ENCODE data around the gene MAP2K4. TPM values are rescaled to one million over a fixed set of nuclear protein-coding genes. Genes with fewer than 3 reads are reported as not detected.
"Not testable (repeated sequence)": the region's sequence is repeated elsewhere in the genome, so short reads cannot be mapped to it uniquely, and the experiment has no call there.

The MAP2K4 gene
- total RNA-seq, 2 donors from 2014 or later, result 23.6 to 27.0 TPM

DNA sequence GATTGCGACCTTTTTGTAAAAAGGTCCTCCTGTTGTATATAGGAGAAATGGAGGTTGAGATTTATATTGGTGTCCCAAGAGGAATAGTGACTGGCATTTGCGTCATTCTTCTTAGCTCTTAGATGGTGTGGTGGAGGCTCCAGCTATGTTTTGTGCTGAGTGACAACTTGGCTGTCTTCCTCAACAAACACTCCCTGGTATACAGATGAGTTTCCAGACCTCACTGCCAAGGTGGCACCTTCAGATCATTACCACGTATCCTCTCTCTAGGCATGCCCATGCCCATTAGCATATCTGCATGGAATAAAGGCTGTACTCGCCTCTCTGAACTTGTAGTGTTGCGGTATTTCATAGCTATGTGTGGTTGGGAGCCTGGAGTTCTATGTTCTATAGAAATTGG, 120.0 kb downstream of the MAP2K4 start:
- Mint-ChIP-seq H3K27me3 (no peaks in the 10 kb centered on the region), H3K4me1 (no peaks in the 10 kb centered on the region), H3K27ac (no peak overlapping the region), H3K36me3 (ENCODE audit: low read depth) (peaks cover 24% of the 10 kb centered on the region), H3K4me3 (no peak overlapping the region)
- DNase-seq (no peak), ATAC-seq (no peak)
- H3K9me3 ChIP-seq (ENCODE audit: control insufficient read depth, low read length, poor library complexity, severe bottlenecking), result no peaks in the 10 kb centered on the region

DNA sequence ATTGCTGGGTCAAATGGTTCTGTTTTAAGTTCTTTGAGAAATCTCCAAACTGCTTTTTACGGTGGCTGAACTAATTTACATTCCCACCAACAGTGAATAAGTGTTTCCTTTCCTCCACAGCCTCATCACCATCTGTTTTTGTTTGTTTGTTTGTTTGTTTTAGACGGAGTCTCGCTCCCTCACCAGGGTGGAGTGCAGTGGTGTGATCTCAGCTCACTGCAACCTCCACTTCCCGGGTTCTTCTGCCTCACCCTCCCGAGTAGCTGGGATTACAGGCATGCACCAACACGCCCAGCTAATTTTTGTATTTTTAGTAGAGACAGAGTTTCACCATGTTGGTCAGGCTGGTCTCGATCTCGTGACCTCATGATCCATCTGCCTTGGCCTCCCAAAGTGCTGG, 141.5 kb downstream of the MAP2K4 start:
- ATAC-seq; H3K9me3 ChIP-seq (ENCODE audit: control insufficient read depth, low read length, poor library complexity, severe bottlenecking); H3K27me3 Mint-ChIP-seq; H3K27ac Mint-ChIP-seq; DNase-seq; H3K4me3 Mint-ChIP-seq; H3K36me3 Mint-ChIP-seq (ENCODE audit: low read depth); H3K4me1 Mint-ChIP-seq: not testable (repeated sequence)

DNA sequence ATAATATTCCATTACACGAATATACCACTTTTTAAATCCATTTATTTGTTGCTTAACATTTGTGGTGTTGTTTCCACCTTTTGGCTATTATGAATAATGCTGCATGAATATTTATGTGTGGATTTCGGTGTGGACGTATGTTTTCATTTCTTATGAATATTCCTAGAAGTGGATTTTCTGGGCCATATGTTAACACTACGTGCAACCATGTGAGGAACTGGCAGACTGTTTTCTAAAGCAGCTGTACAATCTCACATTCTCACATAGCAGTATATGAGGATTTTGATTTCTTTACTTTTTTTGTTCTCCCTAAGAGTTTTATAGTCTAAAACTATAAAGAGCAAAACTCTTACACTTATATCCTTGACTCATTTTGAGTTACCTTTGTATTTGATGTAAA, 143.4 kb downstream of the MAP2K4 start:
- H3K4me3 Mint-ChIP-seq, result no peak overlapping the region
- no peak overlapping the region for H3K27ac Mint-ChIP-seq
- H3K4me1 Mint-ChIP-seq, result no peaks in the 10 kb centered on the region
- no peaks in the 10 kb centered on the region for H3K36me3 Mint-ChIP-seq (ENCODE audit: low read depth)
- DNase-seq (no peak), ATAC-seq (no peak)
- H3K9me3 ChIP-seq (ENCODE audit: control insufficient read depth, low read length, poor library complexity, severe bottlenecking), result no peaks in the 10 kb centered on the region
- H3K27me3 Mint-ChIP-seq, result peaks cover 6% of the 10 kb centered on the region

DNA sequence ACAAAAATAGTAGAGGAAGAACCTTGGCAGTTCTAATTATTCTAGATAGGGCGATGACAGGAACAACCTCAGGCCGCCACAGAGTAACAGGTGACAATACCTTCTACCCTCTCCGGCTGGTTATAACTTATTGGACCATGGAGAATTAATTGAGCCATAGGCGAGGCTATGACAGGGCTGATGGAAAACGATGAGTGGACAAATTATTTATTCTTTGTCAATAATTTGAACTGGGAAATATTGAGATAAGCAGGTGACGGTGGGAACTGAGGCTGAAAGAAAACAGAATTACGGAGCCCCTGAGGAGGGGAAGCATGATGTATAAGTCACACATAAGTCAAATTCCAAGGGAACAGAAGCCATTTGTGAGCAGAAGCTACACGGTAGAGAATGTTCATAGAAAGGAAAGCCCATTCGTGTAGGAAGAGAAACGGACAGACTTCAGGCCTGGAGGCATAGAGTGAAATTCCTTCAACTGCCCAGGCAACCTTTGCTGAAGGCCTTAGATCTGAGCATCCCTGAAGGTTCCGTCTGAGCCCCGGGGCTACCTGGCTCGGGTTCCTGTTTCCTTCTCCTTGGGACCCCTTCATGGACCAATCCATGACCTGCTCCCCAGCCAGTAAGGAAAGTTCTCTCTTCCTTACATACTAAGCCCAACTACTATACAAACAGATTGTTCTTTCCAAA, 158.1 kb downstream of the MAP2K4 start:
- H3K27me3 Mint-ChIP-seq, result no peaks in the 10 kb centered on the region
- DNase-seq, result no peak
- no peak overlapping the region for H3K4me3 Mint-ChIP-seq
- no peaks in the 10 kb centered on the region for H3K9me3 ChIP-seq (ENCODE audit: control insufficient read depth, low read length, poor library complexity, severe bottlenecking)
- no peak overlapping the region for H3K27ac Mint-ChIP-seq
- peaks cover 3% of the 10 kb centered on the region for H3K4me1 Mint-ChIP-seq
- ATAC-seq, result no peak
- H3K36me3 Mint-ChIP-seq (ENCODE audit: low read depth), result no peaks in the 10 kb centered on the region

DNA sequence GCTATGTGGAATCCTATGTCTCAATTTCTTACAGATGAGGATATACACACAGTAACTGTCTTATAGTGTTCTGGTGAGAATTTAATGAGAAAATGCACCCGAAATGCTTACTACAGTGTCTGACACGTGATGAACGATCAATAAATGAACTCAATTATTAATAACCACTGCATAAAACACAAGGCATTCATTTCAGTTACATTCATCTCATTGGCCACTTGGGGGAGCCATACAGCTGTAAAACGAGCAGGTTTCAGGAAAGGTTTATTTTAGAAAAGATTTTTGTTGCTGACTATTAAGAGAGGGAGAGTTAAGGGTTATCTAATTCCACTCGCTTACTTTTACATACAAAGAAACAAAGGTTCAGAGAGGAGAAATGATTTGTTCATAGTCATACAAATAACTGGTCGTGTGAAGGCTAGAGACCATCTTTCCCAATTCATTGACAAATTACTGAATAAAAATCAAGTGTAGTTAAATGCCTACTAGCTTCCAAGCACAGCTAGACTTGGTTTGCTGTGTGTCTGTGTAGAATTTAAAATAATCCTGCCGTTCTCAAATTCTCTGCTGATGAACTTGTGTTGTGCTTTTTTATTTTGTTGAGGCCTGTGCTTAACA, 160.1 kb downstream of the MAP2K4 start:
- Mint-ChIP-seq H3K4me1 (peaks cover 3% of the 10 kb centered on the region), H3K27ac (no peak overlapping the region), H3K36me3 (ENCODE audit: low read depth) (no peaks in the 10 kb centered on the region), H3K27me3 (no peaks in the 10 kb centered on the region), H3K4me3 (no peak overlapping the region)
- DNase-seq, result no peak
- no peak for ATAC-seq
- no peaks in the 10 kb centered on the region for H3K9me3 ChIP-seq (ENCODE audit: control insufficient read depth, low read length, poor library complexity, severe bottlenecking)

DNA sequence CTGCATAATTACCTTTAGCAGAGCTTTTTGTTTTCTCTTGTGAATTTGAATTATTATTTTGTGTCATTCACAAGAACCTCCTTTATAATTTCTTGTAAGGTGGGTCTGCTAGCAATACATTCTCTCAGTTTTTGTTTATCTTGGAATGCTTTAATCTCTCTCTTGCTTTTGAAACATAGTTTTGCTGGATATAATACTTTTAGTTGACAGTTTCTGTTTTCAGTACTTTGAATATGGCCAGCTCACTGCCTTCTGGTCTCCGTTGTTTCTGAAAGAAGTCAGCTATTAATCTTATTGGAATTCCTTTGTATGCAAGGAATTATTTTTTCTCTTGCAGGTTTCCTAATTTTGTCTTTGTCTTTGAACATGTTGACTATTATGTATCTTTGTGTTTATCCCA, 167.0 kb downstream of the MAP2K4 start:
- H3K27me3 Mint-ChIP-seq, result no peaks in the 10 kb centered on the region
- no peaks in the 10 kb centered on the region for H3K36me3 Mint-ChIP-seq (ENCODE audit: low read depth)
- no peak for ATAC-seq
- no peak overlapping the region for H3K27ac Mint-ChIP-seq
- no peaks in the 10 kb centered on the region for H3K9me3 ChIP-seq (ENCODE audit: control insufficient read depth, low read length, poor library complexity, severe bottlenecking)
- no peak for DNase-seq
- no peaks in the 10 kb centered on the region for H3K4me1 Mint-ChIP-seq
- H3K4me3 Mint-ChIP-seq, result no peak overlapping the region

DNA sequence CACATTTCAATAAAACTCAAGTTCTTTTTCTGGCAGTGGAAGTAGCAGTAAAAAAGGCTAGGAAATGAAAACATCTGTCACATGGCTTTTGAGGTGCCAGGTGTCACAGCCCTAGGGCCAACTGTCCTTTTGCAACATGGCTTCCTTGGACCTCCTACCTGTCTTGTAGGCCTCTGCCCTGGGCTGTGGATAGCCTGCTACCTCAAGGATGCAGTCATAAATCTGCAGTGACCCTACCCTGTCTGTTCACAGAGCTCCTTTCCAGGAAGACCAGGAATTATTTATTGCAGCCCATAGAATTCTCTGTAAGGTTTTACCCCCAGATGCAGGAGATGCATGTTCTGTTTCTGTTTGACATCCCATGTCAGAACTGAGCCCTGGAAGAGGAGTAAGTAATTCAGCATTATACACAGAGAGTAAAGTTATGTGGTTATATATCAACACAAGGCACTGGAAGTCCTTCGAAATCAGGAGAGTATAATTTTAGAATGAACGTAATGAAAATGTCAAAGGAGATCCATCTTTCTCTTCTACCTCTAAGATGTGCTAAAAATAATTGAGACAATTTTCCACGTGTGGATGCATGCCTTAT, 172.6 kb downstream of the MAP2K4 start:
- no peak for ATAC-seq
- H3K27ac Mint-ChIP-seq, result no peak overlapping the region
- H3K36me3 Mint-ChIP-seq (ENCODE audit: low read depth), result no peaks in the 10 kb centered on the region
- H3K9me3 ChIP-seq (ENCODE audit: control insufficient read depth, low read length, poor library complexity, severe bottlenecking), result no peaks in the 10 kb centered on the region
- no peaks in the 10 kb centered on the region for H3K4me1 Mint-ChIP-seq
- DNase-seq, result no peak
- H3K4me3 Mint-ChIP-seq, result no peak overlapping the region
- peaks cover 8% of the 10 kb centered on the region for H3K27me3 Mint-ChIP-seq

Other genes with a start within 250 kb of the MAP2K4 start
- 10 to 100 TPM; 13.9 to 15.0 TPM for gene ZNF18, start 23.4 kb upstream of the MAP2K4 start, total RNA-seq

All from T-helper 17 cell (primary cell).